Liver (tissue), 9 donors: ENCODE data around the gene NF1. TPM values are rescaled to one million over a fixed set of nuclear protein-coding genes. Genes with fewer than 3 reads are reported as not detected.

Experiments
- DNase-seq: peaks from one replicate; pipeline ENCODE4 v3.0.0-alpha.2; 2017; ENCODE audit warnings: low spot score
- H3K27ac ChIP-seq, 2 donors: one replicate each; pipeline ENCODE4 v1.7.0; 2013; ENCODE audit warnings: inconsistent platforms in 2 of 2, low read length in 2 of 2, control low read depth in 1 of 2, low read depth in 1 of 2, mild to moderate bottlenecking in 1 of 2
- H3K27me3 ChIP-seq, 4 donors: one replicate each; pipeline versions ENCODE4 v1.6.1 to v1.7.0; 2013; ENCODE audit warnings: low read length in 3 of 4, inconsistent platforms in 1 of 4, mild to moderate bottlenecking in 1 of 4, moderate library complexity in 1 of 4; ENCODE audit not compliant: control insufficient read depth in 4 of 4, insufficient read depth in 4 of 4
- H3K36me3 ChIP-seq, 4 donors: one replicate each; pipeline versions ENCODE4 v1.6.1 to v1.7.0; 2013; ENCODE audit warnings: low read length in 3 of 4, mild to moderate bottlenecking in 3 of 4, low read depth in 1 of 4, moderate library complexity in 1 of 4; ENCODE audit not compliant: control insufficient read depth in 4 of 4, insufficient read depth in 3 of 4
- H3K4me1 ChIP-seq, 4 donors: one replicate each; pipeline versions ENCODE4 v1.6.1 to v1.7.0; 2013; ENCODE audit warnings: low read length in 3 of 4, mild to moderate bottlenecking in 3 of 4, moderate library complexity in 1 of 4; ENCODE audit not compliant: control insufficient read depth in 4 of 4, insufficient read depth in 4 of 4
- H3K4me3 ChIP-seq, 3 donors: one replicate each; pipeline versions ENCODE4 v1.6.1 to v1.7.0; 2013; ENCODE audit warnings: low read length in 3 of 3, control low read depth in 1 of 3, low read depth in 1 of 3, mild to moderate bottlenecking in 1 of 3
- H3K9ac ChIP-seq, 2 donors: one replicate each; pipeline ENCODE4 v1.7.0; 2013; ENCODE audit warnings: low read length in 2 of 2, mild to moderate bottlenecking in 2 of 2, moderate library complexity in 2 of 2, control low read depth in 1 of 2, low read depth in 1 of 2
- H3K9me3 ChIP-seq, 4 donors: one replicate each; pipeline versions ENCODE4 v1.6.1 to v1.7.0; 2013; ENCODE audit warnings: low read length in 3 of 4; ENCODE audit not compliant: control insufficient read depth in 4 of 4
- EGR1 ChIP-seq, 2 donors: IDR thresholded peaks; 2 replicates each; pipeline ENCODE4 v1.6.1; 2016 to 2018; ENCODE audit warnings: antibody characterized with exemption in 2 of 2, low read depth in 2 of 2
- FOXA1 ChIP-seq: IDR thresholded peaks from 2 replicates; pipeline ENCODE4 v1.6.1; 2016; ENCODE audit warnings: antibody characterized with exemption
- FOXA2 ChIP-seq: IDR thresholded peaks from 2 replicates; pipeline ENCODE4 v1.6.1; 2016; ENCODE audit warnings: antibody characterized with exemption
- GABPA ChIP-seq, 2 donors: IDR thresholded peaks in 1 of 2; conservative IDR thresholded peaks in 1 of 2; 2 replicates each; pipeline ENCODE4 v1.6.1; 2016; ENCODE audit warnings: antibody characterized with exemption in 2 of 2, mild to moderate bottlenecking in 1 of 2, moderate library complexity in 1 of 2
- HNF4A ChIP-seq, 2 donors: conservative IDR thresholded peaks; 2 replicates each; pipeline ENCODE4 v1.6.1; 2016; ENCODE audit warnings: antibody characterized with exemption in 2 of 2, mild to moderate bottlenecking in 2 of 2
- HNF4G ChIP-seq: IDR thresholded peaks from 2 replicates; pipeline ENCODE4 v1.6.1; 2016; ENCODE audit warnings: antibody characterized with exemption
- JUND ChIP-seq, 2 donors: IDR thresholded peaks; 2 replicates each; pipeline ENCODE4 v1.6.1; 2016; ENCODE audit warnings: antibody characterized with exemption in 2 of 2
- NR2F2 ChIP-seq: IDR thresholded peaks from 2 replicates; pipeline ENCODE4 v1.6.1; 2016; ENCODE audit warnings: antibody characterized with exemption
- RAD21 ChIP-seq, 2 donors: IDR thresholded peaks; 2 replicates each; pipeline ENCODE4 v1.6.1; 2016; ENCODE audit warnings: antibody characterized with exemption in 2 of 2, mild to moderate bottlenecking in 2 of 2
- RXRA ChIP-seq, 2 donors: IDR thresholded peaks; 2 replicates each; pipeline ENCODE4 v1.6.1; 2017 to 2018; ENCODE audit warnings: antibody characterized with exemption in 2 of 2, mild to moderate bottlenecking in 1 of 2
- SP1 ChIP-seq: IDR thresholded peaks from 2 replicates; pipeline ENCODE4 v1.6.1; 2018; ENCODE audit warnings: antibody characterized with exemption, mild to moderate bottlenecking
- TAF1 ChIP-seq: conservative IDR thresholded peaks from 2 replicates; pipeline ENCODE4 v1.6.1; 2016; ENCODE audit warnings: antibody characterized with exemption, mild to moderate bottlenecking
- YY1 ChIP-seq: IDR thresholded peaks from 2 replicates; pipeline ENCODE4 v1.6.1; 2016; ENCODE audit warnings: antibody characterized with exemption, mild to moderate bottlenecking
- WGBS: extraction: QIAGEN DNeasy Blood & Tissue Kit; methylation state at CpG from one replicate; pipeline ENCODE4 v1.1.7; 2013; 5-methylcytosine and 5-hydroxymethylcytosine counted together
- polyA plus RNA-seq, 2 donors: library from polyadenylated mRNA; stranded (reverse) in 1 of 2; unstranded in 1 of 2; fragments of 200-250 nt in 1 of 2; fragments of >200 nt in 1 of 2; fragmentation: Nextera tagmentation in 1 of 2; extraction: Ambion mirVana in 1 of 2; gene quantifications; one replicate each; pipeline versions ENCODE4 v1.2.1 to v1.2.3, GENCODE V29; 2013 to 2015
- total RNA-seq, 2 donors: library from RNA; depleted of rRNA; stranded (reverse); fragments of >200 nt; gene quantifications; one replicate each; pipeline ENCODE4 v1.2.3, GENCODE V29; 2014
- TF ChIP-seq, protein P1 (sequence below): IDR thresholded peaks from 2 replicates; pipeline ENCODE4 v1.6.1; 2016; ENCODE audit warnings: antibody characterized with exemption
- TF ChIP-seq, protein P2 (sequence below): fragments of 150-350 bp; IDR thresholded peaks from 2 replicates; pipeline ENCODE4 v1.5.1; 2017; ENCODE audit warnings: improper control_type of control experiment, low read depth, low read length; ENCODE audit not compliant: missing input control
- TF ChIP-seq, protein P3 (sequence below): IDR thresholded peaks from 2 replicates; pipeline ENCODE4 v1.6.1; 2016; ENCODE audit warnings: antibody characterized with exemption
- TF ChIP-seq, protein P4 (sequence below): IDR thresholded peaks from 2 replicates; pipeline ENCODE4 v1.6.1; 2016; ENCODE audit warnings: antibody characterized with exemption
- TF ChIP-seq, protein P5 (sequence below): IDR thresholded peaks from 2 replicates; pipeline ENCODE4 v1.6.1; 2016; ENCODE audit warnings: antibody characterized with exemption, mild to moderate bottlenecking
- donor health status: healthy.
- donor health status: healthy.
- donor health status: healthy.
- donor health status: healthy.
- donor health status: healthy.

Gene NF1
- total and polyA plus RNA-seq, 4 donors: 4.6 to 42.6 (median 13.5) TPM

DNA sequence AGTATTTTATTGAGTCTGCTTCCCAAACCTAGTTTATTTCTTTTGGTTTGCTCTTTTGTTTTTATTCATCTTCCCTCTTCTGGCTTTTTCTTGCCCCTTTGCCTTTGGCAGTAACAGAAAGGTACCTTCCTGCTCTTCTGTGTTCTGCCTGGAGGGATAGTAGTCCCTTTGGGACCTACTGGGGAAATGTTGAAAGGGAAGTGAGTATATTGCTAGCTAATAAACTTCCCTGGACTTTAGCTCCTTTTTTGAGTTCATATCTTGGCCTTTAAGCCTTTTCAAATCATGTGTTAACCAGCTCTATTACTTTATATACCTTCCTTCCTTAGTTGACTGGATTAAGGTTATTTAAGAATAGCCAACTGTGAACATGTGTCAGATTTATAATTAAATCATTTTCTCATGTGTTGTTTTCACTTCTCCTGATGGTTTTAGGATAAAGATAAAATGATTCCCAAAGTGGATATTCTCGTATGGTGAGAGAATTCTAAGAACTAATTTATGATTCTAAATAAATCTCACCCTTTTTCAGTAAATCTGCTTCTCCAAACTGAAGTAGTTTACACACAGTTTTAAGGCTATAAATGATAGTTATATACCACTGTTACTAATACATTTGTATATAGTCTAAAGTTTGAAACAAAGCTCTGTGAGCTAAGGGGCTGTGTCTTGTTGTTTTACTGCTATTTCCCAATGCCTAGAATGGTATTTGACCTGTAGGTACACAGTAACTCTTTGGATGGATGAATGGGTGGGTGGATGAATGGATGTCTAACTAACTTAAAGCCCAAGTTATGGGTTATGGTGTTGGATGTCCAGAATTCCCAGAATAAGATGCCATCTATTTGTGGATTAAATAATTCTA is 156.6 kb downstream of the NF1 start:
- H3K9me3 ChIP-seq: no peaks in the 10 kb centered on the region
- H3K4me3 ChIP-seq: no peak overlapping the region
- H3K9ac ChIP-seq: no peak overlapping the region
- H3K27me3 ChIP-seq: no peaks in the 10 kb centered on the region
- TF ChIP-seq HNF4G (no peak), TAF1 (no peak), GABPA (IDR thresholded peaks at IDR 0.05 in 1 of 2, conservative IDR thresholded peaks at IDR 0.05 in 1 of 2) (no peak), NR2F2 (no peak), FOXA1 (no peak), HNF4A (conservative IDR thresholded peaks at IDR 0.05) (no peak), RAD21 (IDR thresholded peaks at IDR 0.05) (no peak), YY1 (no peak), RXRA (IDR thresholded peaks at IDR 0.05) (no peak), SP1 (no peak), FOXA2 (no peak), EGR1 (IDR thresholded peaks at IDR 0.05; ENCODE audit: low read depth in 2 of 2) (no peak), JUND (IDR thresholded peaks at IDR 0.05) (no peak)
- TF ChIP-seq, protein P1, sequence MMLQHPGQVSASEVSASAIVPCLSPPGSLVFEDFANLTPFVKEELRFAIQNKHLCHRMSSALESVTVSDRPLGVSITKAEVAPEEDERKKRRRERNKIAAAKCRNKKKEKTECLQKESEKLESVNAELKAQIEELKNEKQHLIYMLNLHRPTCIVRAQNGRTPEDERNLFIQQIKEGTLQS: no peak
- TF ChIP-seq, protein P2, sequence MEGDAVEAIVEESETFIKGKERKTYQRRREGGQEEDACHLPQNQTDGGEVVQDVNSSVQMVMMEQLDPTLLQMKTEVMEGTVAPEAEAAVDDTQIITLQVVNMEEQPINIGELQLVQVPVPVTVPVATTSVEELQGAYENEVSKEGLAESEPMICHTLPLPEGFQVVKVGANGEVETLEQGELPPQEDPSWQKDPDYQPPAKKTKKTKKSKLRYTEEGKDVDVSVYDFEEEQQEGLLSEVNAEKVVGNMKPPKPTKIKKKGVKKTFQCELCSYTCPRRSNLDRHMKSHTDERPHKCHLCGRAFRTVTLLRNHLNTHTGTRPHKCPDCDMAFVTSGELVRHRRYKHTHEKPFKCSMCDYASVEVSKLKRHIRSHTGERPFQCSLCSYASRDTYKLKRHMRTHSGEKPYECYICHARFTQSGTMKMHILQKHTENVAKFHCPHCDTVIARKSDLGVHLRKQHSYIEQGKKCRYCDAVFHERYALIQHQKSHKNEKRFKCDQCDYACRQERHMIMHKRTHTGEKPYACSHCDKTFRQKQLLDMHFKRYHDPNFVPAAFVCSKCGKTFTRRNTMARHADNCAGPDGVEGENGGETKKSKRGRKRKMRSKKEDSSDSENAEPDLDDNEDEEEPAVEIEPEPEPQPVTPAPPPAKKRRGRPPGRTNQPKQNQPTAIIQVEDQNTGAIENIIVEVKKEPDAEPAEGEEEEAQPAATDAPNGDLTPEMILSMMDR: no peak
- TF ChIP-seq, protein P3, sequence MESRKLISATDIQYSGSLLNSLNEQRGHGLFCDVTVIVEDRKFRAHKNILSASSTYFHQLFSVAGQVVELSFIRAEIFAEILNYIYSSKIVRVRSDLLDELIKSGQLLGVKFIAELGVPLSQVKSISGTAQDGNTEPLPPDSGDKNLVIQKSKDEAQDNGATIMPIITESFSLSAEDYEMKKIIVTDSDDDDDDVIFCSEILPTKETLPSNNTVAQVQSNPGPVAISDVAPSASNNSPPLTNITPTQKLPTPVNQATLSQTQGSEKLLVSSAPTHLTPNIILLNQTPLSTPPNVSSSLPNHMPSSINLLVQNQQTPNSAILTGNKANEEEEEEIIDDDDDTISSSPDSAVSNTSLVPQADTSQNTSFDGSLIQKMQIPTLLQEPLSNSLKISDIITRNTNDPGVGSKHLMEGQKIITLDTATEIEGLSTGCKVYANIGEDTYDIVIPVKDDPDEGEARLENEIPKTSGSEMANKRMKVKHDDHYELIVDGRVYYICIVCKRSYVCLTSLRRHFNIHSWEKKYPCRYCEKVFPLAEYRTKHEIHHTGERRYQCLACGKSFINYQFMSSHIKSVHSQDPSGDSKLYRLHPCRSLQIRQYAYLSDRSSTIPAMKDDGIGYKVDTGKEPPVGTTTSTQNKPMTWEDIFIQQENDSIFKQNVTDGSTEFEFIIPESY: no peak
- TF ChIP-seq, protein P4, sequence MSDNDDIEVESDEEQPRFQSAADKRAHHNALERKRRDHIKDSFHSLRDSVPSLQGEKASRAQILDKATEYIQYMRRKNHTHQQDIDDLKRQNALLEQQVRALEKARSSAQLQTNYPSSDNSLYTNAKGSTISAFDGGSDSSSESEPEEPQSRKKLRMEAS: no peak
- TF ChIP-seq, protein P5, sequence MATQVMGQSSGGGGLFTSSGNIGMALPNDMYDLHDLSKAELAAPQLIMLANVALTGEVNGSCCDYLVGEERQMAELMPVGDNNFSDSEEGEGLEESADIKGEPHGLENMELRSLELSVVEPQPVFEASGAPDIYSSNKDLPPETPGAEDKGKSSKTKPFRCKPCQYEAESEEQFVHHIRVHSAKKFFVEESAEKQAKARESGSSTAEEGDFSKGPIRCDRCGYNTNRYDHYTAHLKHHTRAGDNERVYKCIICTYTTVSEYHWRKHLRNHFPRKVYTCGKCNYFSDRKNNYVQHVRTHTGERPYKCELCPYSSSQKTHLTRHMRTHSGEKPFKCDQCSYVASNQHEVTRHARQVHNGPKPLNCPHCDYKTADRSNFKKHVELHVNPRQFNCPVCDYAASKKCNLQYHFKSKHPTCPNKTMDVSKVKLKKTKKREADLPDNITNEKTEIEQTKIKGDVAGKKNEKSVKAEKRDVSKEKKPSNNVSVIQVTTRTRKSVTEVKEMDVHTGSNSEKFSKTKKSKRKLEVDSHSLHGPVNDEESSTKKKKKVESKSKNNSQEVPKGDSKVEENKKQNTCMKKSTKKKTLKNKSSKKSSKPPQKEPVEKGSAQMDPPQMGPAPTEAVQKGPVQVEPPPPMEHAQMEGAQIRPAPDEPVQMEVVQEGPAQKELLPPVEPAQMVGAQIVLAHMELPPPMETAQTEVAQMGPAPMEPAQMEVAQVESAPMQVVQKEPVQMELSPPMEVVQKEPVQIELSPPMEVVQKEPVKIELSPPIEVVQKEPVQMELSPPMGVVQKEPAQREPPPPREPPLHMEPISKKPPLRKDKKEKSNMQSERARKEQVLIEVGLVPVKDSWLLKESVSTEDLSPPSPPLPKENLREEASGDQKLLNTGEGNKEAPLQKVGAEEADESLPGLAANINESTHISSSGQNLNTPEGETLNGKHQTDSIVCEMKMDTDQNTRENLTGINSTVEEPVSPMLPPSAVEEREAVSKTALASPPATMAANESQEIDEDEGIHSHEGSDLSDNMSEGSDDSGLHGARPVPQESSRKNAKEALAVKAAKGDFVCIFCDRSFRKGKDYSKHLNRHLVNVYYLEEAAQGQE: no peak
- 96% methylated on average over 1 of the region's 1 CpG for WGBS
- H3K27ac ChIP-seq: no peak overlapping the region
- no peak for DNase-seq
- H3K36me3 ChIP-seq: peaks cover 0 to 7% (median 3%) of the 10 kb centered on the region in 4 donors
- H3K4me1 ChIP-seq: no peaks in the 10 kb centered on the region
